Mesothelial cell of epicardium (in vitro differentiated cells): ENCODE measurements around the gene ZSCAN10. TPM values are rescaled to one million over a fixed set of nuclear protein-coding genes. Genes with fewer than 3 reads are reported as not detected.

Experiments used
- DNase-seq, 2 experiments: peaks; one replicate each; pipeline ENCODE4 v3.0.0; 2021; ENCODE audit warnings: low spot score in 2 of 2; ENCODE audit not compliant: unreplicated experiment in 2 of 2
- H3K27ac Mint-ChIP-seq: 2 replicates; pipeline ENCODE4 v1.8.0; 2021; ENCODE audit warnings: mixed read lengths
- H3K27me3 Mint-ChIP-seq: 2 replicates; pipeline ENCODE4 v1.8.0; 2021; ENCODE audit warnings: low read depth, mixed read lengths
- H3K36me3 Mint-ChIP-seq: 2 replicates; pipeline ENCODE4 v1.8.0; 2021; ENCODE audit warnings: mixed read lengths
- H3K4me1 Mint-ChIP-seq: 2 replicates; pipeline ENCODE4 v1.8.0; 2021; ENCODE audit warnings: mixed read lengths
- H3K4me3 Mint-ChIP-seq: 2 replicates; pipeline ENCODE4 v1.8.0; 2021; ENCODE audit warnings: mild to moderate bottlenecking, moderate library complexity, mixed read lengths
- H3K9me3 Mint-ChIP-seq: 2 replicates; pipeline ENCODE4 v1.8.0; 2021; ENCODE audit warnings: mixed read lengths
- total RNA-seq: library from RNA; stranded (reverse); gene quantifications from 3 replicates; pipeline ENCODE4 v1.2.1, GENCODE V29; 2021
- TF ChIP-seq, protein P1 (sequence below): fragments of 200-600 bp; sonication (generic); IDR thresholded peaks from one replicate; pipeline ENCODE4 v1.5.0; 2021; ENCODE audit warnings: antibody characterized with exemption; ENCODE audit not compliant: unreplicated experiment

The ZSCAN10 gene
- total RNA-seq, 1 donor from 2014 or later: 0.42 TPM

DNA sequence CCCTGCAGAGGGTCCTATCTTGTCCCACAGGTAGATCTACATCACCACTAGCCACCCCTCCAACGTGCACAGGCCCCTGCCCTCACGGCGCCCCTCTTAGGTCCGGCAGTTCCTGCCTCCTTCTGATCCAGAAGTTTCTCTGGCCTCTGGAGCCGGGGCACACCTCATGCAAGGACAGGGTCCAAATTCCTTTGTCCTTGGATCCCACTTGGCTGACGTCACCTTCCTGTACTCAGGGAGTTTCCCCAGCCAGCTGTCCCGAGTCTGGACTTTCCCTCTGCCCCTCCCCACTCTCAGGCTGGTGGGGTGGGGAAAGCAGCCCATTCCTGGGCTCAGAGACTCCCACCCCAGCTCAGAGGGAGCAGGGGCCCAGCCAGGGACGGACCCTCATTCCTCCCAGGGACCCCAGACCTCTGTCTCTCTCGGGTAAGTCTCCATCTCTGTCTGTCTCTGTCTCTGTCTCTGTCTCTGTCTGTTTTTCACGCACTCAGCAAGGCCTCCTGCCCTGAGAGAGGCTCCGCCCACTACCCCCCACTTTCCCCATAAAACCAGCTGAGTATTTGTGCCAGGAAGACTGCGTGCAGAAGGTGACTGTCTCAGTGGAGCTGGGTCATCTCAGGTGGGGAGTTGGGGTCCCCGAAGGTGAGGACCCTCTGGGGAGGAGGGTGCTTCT lies 33.9 kb downstream of the ZSCAN10 start, which contains the start of gene IL32:
Gene IL32 (plus strand): TSS at position 572 of the 673 bp plus-strand sequence. CDS start 172 bp downstream, outside the sequence.
- DNase-seq: no peak
- TF ChIP-seq, protein P1, sequence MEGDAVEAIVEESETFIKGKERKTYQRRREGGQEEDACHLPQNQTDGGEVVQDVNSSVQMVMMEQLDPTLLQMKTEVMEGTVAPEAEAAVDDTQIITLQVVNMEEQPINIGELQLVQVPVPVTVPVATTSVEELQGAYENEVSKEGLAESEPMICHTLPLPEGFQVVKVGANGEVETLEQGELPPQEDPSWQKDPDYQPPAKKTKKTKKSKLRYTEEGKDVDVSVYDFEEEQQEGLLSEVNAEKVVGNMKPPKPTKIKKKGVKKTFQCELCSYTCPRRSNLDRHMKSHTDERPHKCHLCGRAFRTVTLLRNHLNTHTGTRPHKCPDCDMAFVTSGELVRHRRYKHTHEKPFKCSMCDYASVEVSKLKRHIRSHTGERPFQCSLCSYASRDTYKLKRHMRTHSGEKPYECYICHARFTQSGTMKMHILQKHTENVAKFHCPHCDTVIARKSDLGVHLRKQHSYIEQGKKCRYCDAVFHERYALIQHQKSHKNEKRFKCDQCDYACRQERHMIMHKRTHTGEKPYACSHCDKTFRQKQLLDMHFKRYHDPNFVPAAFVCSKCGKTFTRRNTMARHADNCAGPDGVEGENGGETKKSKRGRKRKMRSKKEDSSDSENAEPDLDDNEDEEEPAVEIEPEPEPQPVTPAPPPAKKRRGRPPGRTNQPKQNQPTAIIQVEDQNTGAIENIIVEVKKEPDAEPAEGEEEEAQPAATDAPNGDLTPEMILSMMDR: no peak
- Mint-ChIP-seq H3K27ac (peak within 1 kb of the TSS; percentile 19), H3K9me3 (no peaks in the 10 kb centered on the region), H3K36me3 (no peaks in the 10 kb centered on the region), H3K27me3 (no peaks in the 10 kb centered on the region), H3K4me1 (peaks cover 4% of the 10 kb centered on the region), H3K4me3 (no peak within 1 kb of the TSS)

DNA sequence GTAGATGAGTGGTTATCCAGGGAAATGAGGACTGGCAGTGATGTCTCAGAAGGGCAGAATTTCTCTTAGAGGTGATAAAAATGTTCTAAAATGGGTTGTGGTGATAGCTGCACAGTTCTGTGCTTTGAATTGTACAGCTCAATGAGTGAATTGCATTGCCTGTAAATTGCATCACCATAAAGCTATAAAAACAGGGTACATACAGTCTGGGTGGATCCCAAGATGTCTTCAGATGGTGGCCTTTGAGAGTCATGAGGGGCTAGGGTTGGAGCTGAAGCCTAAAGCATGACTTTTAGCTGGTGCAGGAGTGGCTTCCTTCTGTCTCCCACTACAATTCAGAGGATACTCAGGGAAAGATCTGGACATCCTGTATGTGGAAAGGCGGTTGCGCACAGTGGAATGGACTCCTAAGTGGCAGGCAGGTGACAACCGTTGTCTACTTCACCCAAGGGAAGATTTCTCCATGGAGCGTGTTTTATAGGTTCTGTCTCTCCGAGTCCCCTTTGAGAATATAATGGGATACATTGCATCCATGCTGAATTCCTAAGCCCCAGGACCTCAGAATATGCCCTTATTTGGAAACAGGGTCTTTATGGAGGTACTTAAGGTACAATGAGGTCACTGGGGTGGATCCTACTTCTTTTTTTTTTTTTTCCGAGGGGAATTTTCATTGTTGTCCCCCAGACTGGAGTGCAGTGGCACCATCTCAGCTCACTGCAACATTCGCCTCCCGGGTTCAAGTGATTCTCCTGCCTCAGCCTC lies 35.3 kb downstream of the ZSCAN10 start:
- Mint-ChIP-seq H3K27ac (no peak overlapping the region), H3K4me3 (no peak overlapping the region), H3K9me3 (no peaks in the 10 kb centered on the region), H3K4me1 (peaks cover 12% of the 10 kb centered on the region), H3K27me3 (no peaks in the 10 kb centered on the region), H3K36me3 (no peaks in the 10 kb centered on the region)
- DNase-seq: no peak
- TF ChIP-seq, protein P1: no peak

DNA sequence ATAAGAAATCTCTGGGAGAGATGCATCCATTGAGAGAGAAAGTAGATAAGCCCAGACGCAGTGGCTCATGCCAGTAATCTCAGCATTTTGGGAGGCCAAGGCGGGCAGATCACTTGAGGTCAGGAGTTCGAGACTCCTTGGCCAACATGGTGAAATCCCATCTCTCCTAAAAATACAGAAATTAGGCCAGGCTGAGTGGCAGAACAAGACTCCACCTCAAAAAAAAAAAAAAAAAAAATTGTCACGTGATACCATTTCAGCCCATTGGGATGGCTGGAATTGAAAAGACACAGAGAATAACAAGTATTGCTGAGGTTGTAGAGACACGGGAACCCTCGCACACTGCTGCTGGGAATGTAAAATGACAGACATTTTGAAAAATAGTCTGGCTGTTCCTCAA lies 36.5 kb downstream of the ZSCAN10 start:
- peaks cover 12% of the 10 kb centered on the region for H3K4me1 Mint-ChIP-seq
- H3K27ac Mint-ChIP-seq: no peak overlapping the region
- DNase-seq: no peak
- H3K36me3 Mint-ChIP-seq: no peaks in the 10 kb centered on the region
- no peak overlapping the region for H3K4me3 Mint-ChIP-seq
- TF ChIP-seq, protein P1: no peak
- H3K9me3 Mint-ChIP-seq: no peaks in the 10 kb centered on the region
- H3K27me3 Mint-ChIP-seq: no peaks in the 10 kb centered on the region

DNA sequence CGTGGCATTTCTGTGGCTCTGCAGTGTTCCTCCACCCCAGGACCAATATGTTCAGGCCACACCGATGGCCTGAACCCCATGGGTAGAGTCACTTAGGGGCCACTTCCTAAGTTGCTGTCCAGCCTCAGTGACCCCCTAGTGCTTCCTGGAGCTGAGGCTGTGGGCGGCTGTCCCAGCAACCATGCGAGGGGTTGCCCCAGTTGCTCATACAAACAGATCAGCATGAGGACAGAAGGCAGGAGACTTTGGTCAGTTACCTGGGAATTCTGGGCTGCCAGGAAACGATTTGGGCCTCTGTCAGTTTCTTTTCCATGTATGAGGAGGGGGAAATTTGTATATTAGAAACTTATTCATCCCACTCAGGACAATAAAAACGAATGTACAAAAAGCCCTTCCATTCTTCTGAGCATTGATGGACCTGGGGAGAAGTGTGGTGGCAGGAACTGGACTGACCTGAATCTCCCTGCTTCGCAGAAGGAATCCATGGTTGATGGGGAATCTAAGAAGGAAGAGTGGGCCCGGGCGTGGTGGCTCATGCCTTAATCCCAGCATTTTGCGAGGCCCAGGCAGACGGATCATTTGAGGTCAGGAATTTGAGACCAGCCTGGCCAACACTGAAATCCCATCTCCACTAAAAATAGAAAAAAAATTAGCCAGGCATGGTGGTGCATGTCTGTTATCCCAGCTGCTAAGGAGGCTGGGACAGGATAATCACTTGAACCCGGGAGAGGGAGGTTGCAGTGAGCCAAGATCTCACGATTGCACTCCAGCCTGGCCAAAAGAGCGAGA lies 38.6 kb downstream of the ZSCAN10 start:
- Mint-ChIP-seq H3K4me1 (peaks cover 10% of the 10 kb centered on the region), H3K36me3 (no peaks in the 10 kb centered on the region), H3K4me3 (peak overlapping the region; percentile 69), H3K27me3 (no peaks in the 10 kb centered on the region), H3K9me3 (no peaks in the 10 kb centered on the region), H3K27ac (peak overlapping the region; percentile 75)
- TF ChIP-seq, protein P1: no peak
- DNase-seq: no peak

DNA sequence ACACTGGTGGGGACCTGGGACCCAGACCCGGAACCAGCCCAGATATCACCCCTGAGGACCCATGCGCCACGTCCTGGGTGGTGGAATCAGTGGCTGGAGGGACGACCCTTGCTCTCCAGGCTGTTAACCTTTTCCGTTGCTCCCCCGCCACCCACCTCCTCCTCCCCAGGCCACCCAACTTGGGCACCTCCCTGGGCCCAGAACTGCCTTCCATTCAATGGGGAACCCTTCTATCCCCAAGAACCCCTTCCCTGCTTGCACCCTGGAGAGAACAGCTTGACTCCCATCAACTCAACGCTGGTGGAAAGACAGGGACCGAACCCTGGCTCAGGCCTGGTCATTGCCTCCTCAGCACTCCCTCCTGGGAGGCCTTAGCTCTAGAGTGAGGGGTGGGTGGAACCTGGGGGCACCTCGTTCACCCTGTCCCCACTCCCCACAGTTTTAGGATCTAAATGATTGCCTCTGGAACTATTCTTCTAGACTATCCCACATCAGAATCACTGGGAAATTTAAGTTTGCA lies 39.3 kb downstream of the ZSCAN10 start:
- H3K9me3 Mint-ChIP-seq: no peaks in the 10 kb centered on the region
- TF ChIP-seq, protein P1: no peak
- H3K27ac Mint-ChIP-seq: peak overlapping the region; percentile 75
- H3K27me3 Mint-ChIP-seq: no peaks in the 10 kb centered on the region
- no peak for DNase-seq
- H3K4me1 Mint-ChIP-seq: peaks cover 8% of the 10 kb centered on the region
- peak overlapping the region; percentile 69 for H3K4me3 Mint-ChIP-seq
- no peaks in the 10 kb centered on the region for H3K36me3 Mint-ChIP-seq
